ENCODE results near the gene ZNF672. TPM values are rescaled to one million over a fixed set of nuclear protein-coding genes. Genes with fewer than 3 reads are reported as not detected.

Gene ZNF672
- total RNA-seq, 1 donor from 2014 or later: 20.6 TPM

- Histone ChIP-seq H3K9me3 (ENCODE audit: insufficient read depth, low read depth, low read length) (no peaks in the 10 kb centered on the region), H3K9ac (ENCODE audit: low read length) (no peak overlapping the region), H4K20me1 (ENCODE audit: insufficient read depth, low read length) (peaks cover 16% of the 10 kb centered on the region), H3K4me1 (ENCODE audit: insufficient read depth, low read length) (no peaks in the 10 kb centered on the region), H3K4me2 (ENCODE audit: low read length) (no peak overlapping the region), H3K79me2 (ENCODE audit: insufficient read depth, low read length) (peaks cover 43% of the 10 kb centered on the region), H2AFZ (ENCODE audit: low read depth, low read length) (no peak overlapping the region), H3K27me3 (ENCODE audit: insufficient read depth, low read length) (no peaks in the 10 kb centered on the region), H3K27ac (ENCODE audit: low read depth, low read length) (no peak overlapping the region), H3K36me3 (ENCODE audit: insufficient read depth, low read length) (peaks cover 9% of the 10 kb centered on the region), H3K4me3 (ENCODE audit: insufficient read depth, low read depth, low read length) (no peak overlapping the region)
- no peak for DNase-seq (ENCODE audit: low read depth)
- no peak for TF ChIP-seq CTCF (IDR thresholded peaks at IDR 0.05; ENCODE audit: insufficient read depth, low read depth, low read length)
- TF ChIP-seq EZH2 (IDR thresholded peaks at IDR 0.05; ENCODE audit: insufficient read depth, low read length): no peak
- H3K4me3 Mint-ChIP-seq (ENCODE audit: unreplicated experiment): no peak overlapping the region
- peaks cover 7% of the 10 kb centered on the region for H3K36me3 Mint-ChIP-seq (ENCODE audit: low read depth, unreplicated experiment)
- no peak overlapping the region for H3K27ac Mint-ChIP-seq (ENCODE audit: unreplicated experiment)
- no peak for FAIRE-seq
- H3K27me3 Mint-ChIP-seq (ENCODE audit: low read depth, unreplicated experiment): no peaks in the 10 kb centered on the region
- peaks cover 17% of the 10 kb centered on the region for H3K4me1 Mint-ChIP-seq (ENCODE audit: low read depth, unreplicated experiment)
- no peaks in the 10 kb centered on the region for H3K9me3 Mint-ChIP-seq (ENCODE audit: unreplicated experiment)
These were observed 4.8 kb downstream of the ZNF672 start for GRCh38 chr1:248842781-248843331.

DNA sequence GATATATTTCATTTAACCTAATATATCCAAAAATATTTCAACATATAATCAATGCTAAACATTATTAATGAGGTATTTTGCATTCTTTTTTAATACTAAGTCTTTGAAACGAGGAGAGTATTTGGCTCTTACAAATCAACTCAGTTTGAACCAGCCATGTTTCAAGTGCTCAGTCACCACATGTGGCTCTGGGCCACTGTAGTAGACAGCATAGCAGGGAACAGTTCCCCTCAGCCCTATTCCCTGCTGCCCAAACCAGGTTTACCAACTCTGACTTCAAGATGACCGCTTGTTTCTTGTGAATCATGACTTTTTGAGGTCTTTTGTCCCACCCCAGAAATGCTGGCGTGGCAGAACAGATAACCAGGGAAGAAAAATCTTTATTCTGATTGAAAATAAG is 5.7 kb downstream of the ZNF672 start:
- H3K4me3 ChIP-seq (ENCODE audit: insufficient read depth, low read depth, low read length): no peak overlapping the region
- H2AFZ ChIP-seq (ENCODE audit: low read depth, low read length): no peak overlapping the region
- Mint-ChIP-seq H3K9me3 (ENCODE audit: unreplicated experiment) (no peaks in the 10 kb centered on the region), H3K4me3 (ENCODE audit: unreplicated experiment) (no peak overlapping the region), H3K27me3 (ENCODE audit: low read depth, unreplicated experiment) (no peaks in the 10 kb centered on the region), H3K36me3 (ENCODE audit: low read depth, unreplicated experiment) (peaks cover 7% of the 10 kb centered on the region), H3K4me1 (ENCODE audit: low read depth, unreplicated experiment) (peaks cover 17% of the 10 kb centered on the region), H3K27ac (ENCODE audit: unreplicated experiment) (no peak overlapping the region)
- H3K36me3 ChIP-seq (ENCODE audit: insufficient read depth, low read length): peaks cover 9% of the 10 kb centered on the region
- no peaks in the 10 kb centered on the region for H3K9me3 ChIP-seq (ENCODE audit: insufficient read depth, low read depth, low read length)
- no peaks in the 10 kb centered on the region for H3K27me3 ChIP-seq (ENCODE audit: insufficient read depth, low read length)
- H4K20me1 ChIP-seq (ENCODE audit: insufficient read depth, low read length): peaks cover 16% of the 10 kb centered on the region
- H3K9ac ChIP-seq (ENCODE audit: low read length): no peak overlapping the region
- TF ChIP-seq CTCF (IDR thresholded peaks at IDR 0.05; ENCODE audit: insufficient read depth, low read depth, low read length) (no peak), EZH2 (IDR thresholded peaks at IDR 0.05; ENCODE audit: insufficient read depth, low read length) (no peak)
- no peak for DNase-seq (ENCODE audit: low read depth)
- no peaks in the 10 kb centered on the region for H3K4me1 ChIP-seq (ENCODE audit: insufficient read depth, low read length)
- H3K27ac ChIP-seq (ENCODE audit: low read depth, low read length): no peak overlapping the region
- FAIRE-seq: no peak
- H3K79me2 ChIP-seq (ENCODE audit: insufficient read depth, low read length): peaks cover 42% of the 10 kb centered on the region
- H3K4me2 ChIP-seq (ENCODE audit: low read length): no peak overlapping the region

DNA sequence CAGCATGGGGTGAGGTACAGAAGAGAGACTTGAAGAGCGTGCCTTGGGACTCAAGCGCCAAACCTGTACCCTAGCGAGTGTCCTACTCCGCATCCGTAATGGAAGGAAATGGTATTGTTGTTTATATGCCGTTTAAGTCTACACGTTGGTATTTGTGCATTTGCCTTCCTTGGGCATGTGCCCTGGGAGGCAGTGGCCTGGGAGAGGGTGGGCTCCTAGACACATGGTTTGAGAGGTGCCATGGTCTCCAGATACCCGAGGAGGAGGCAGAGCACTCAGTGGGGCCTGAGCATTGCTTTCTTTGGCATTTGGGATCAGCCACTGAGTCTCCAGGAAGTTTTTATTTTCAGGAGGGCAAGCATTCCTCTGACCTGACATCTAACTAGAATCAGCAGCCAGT is 6.5 kb downstream of the ZNF672 start:
- H3K4me2 ChIP-seq (ENCODE audit: low read length): no peak overlapping the region
- no peak overlapping the region for H2AFZ ChIP-seq (ENCODE audit: low read depth, low read length)
- no peak for FAIRE-seq
- no peak for TF ChIP-seq EZH2 (IDR thresholded peaks at IDR 0.05; ENCODE audit: insufficient read depth, low read length)
- TF ChIP-seq CTCF (IDR thresholded peaks at IDR 0.05; ENCODE audit: insufficient read depth, low read depth, low read length): no peak
- H3K9me3 ChIP-seq (ENCODE audit: insufficient read depth, low read depth, low read length): no peaks in the 10 kb centered on the region
- no peaks in the 10 kb centered on the region for H3K9me3 Mint-ChIP-seq (ENCODE audit: unreplicated experiment)
- H4K20me1 ChIP-seq (ENCODE audit: insufficient read depth, low read length): peaks cover 24% of the 10 kb centered on the region
- H3K27ac Mint-ChIP-seq (ENCODE audit: unreplicated experiment): no peak overlapping the region
- DNase-seq (ENCODE audit: low read depth): no peak
- H3K4me3 Mint-ChIP-seq (ENCODE audit: unreplicated experiment): no peak overlapping the region
- no peaks in the 10 kb centered on the region for H3K27me3 Mint-ChIP-seq (ENCODE audit: low read depth, unreplicated experiment)
- peaks cover 33% of the 10 kb centered on the region for H3K79me2 ChIP-seq (ENCODE audit: insufficient read depth, low read length)
- no peak overlapping the region for H3K27ac ChIP-seq (ENCODE audit: low read depth, low read length)
- peaks cover 13% of the 10 kb centered on the region for H3K36me3 Mint-ChIP-seq (ENCODE audit: low read depth, unreplicated experiment)
- H3K27me3 ChIP-seq (ENCODE audit: insufficient read depth, low read length): no peaks in the 10 kb centered on the region
- no peak overlapping the region for H3K4me3 ChIP-seq (ENCODE audit: insufficient read depth, low read depth, low read length)
- peaks cover 14% of the 10 kb centered on the region for H3K4me1 Mint-ChIP-seq (ENCODE audit: low read depth, unreplicated experiment)
- H3K9ac ChIP-seq (ENCODE audit: low read length): no peak overlapping the region
- H3K4me1 ChIP-seq (ENCODE audit: insufficient read depth, low read length): no peaks in the 10 kb centered on the region
- peaks cover 12% of the 10 kb centered on the region for H3K36me3 ChIP-seq (ENCODE audit: insufficient read depth, low read length)

Data from astrocyte (in vitro differentiated cells and primary cell).